ENCODE data around the gene HSD3B2. TPM values are rescaled to one million over a fixed set of nuclear protein-coding genes. Genes with fewer than 3 reads are reported as not detected.

The HSD3B2 gene
- total and polyA plus RNA-seq, 2 of the 13 experiments (the other 11 are each of a cell fraction or from before 2014, with no cell fraction given), result 0.20 TPM; not detected in 1

- POLR2A ChIA-PET, result no interaction called here
- ATAC-seq, result no peak
- WGBS (ENCODE audit: low lambda C conversion rate), result 56% methylated on average over 7 of the region's 7 CpGs
Measured at GRCh38 chr1:119470958-119471357, 56.0 kb downstream of the HSD3B2 start.

GRCh38 chr1:119471566-119471965 lies 56.6 kb downstream of the HSD3B2 start:
- no peak overlapping the region for H3K4me3 ChIP-seq (replicated peaks in 1 of 3; ENCODE audit: insufficient read depth in 1 of 3, low read depth in 2 of 3, low read length in 3 of 3)
- no peak overlapping the region for H3K27ac ChIP-seq (ENCODE audit: extremely low read length, insufficient read depth, low read length)
- H3K4me1 ChIP-seq (ENCODE audit: insufficient read depth, low read length), result peaks cover 35% of the 10 kb centered on the region
- H3K79me2 ChIP-seq (ENCODE audit: insufficient read depth, low read length), result no peaks in the 10 kb centered on the region
- no peaks in the 10 kb centered on the region for H4K20me1 ChIP-seq (ENCODE audit: insufficient read depth, low read length)
- H3K9ac ChIP-seq (ENCODE audit: insufficient read depth, low read depth, low read length), result no peak overlapping the region
- FAIRE-seq (no peak), DNase-seq (ENCODE audit: low spot score) (no peak), ATAC-seq (no peak)
- in situ Hi-C loops (cut with HindIII; ENCODE audit: extremely low pct_ligation_motif_present, low pct_unique_long_range_greater_than_20kb), result no loop called here
- H3K4me2 ChIP-seq (ENCODE audit: low read depth, low read length), result no peak overlapping the region
- no peak overlapping the region for H2AFZ ChIP-seq (ENCODE audit: low read length)
- CTCF ChIA-PET (ENCODE audit: low intra/inter-chr PET ratio, low total read pairs), result no interaction called here
- no peaks in the 10 kb centered on the region for H3K9me3 ChIP-seq (ENCODE audit: low read length)
- peaks cover 0 to 6% of the 10 kb centered on the region in 2 experiments; a peak in 1 of 5 replicates for H3K27me3 ChIP-seq (ENCODE audit: control insufficient read depth in 1 of 2, insufficient read depth in 2 of 2, low read length in 2 of 2)
- intact Hi-C loops (cut with micrococcal nuclease; ENCODE audit: unreplicated experiment), result no loop called here
- POLR2A ChIA-PET, result no interaction called here
- 50% methylated on average over 5 of the region's 5 CpGs for WGBS (ENCODE audit: low lambda C conversion rate)
- no TSS peak for BruUV-seq (replicated peaks)
- no peak for TF ChIP-seq CHD2 (IDR thresholded peaks at IDR 0.05; ENCODE audit: low read depth, low read length)
- TF ChIP-seq HNRNPH1 (optimal IDR thresholded peaks at IDR 0.05; ENCODE audit: low read depth, low read length), result no peak
- no peak for TF ChIP-seq HOXA3 (CRISPR knock-in tag; IDR thresholded peaks at IDR 0.05)
- TF ChIP-seq PHF20 (CRISPR knock-in tag; IDR thresholded peaks at IDR 0.05), result no peak
- TF ChIP-seq MYPOP (CRISPR knock-in tag; IDR thresholded peaks at IDR 0.05), result no peak
- TF ChIP-seq DMTF1 (CRISPR knock-in tag; IDR thresholded peaks at IDR 0.05), result no peak
- TF ChIP-seq BHLHE40 (IDR thresholded peaks at IDR 0.05; ENCODE audit: low read length), result no peak
- no peak for TF ChIP-seq PRPF4 (IDR thresholded peaks at IDR 0.05; ENCODE audit: low read depth, low read length, poor library complexity, severe bottlenecking)
- no peak for TF ChIP-seq ATAD3A (CRISPR knock-in tag; IDR thresholded peaks at IDR 0.05)
- no peaks in the 10 kb centered on the region for H3K36me3 ChIP-seq (replicated peaks in 1 of 2; ENCODE audit: control insufficient read depth in 1 of 2, insufficient read depth in 2 of 2, low read length in 2 of 2)

More at GRCh38 chr1:119470958-119471357, 56.0 kb downstream of the HSD3B2 start:
- Histone ChIP-seq H3K9me3 (ENCODE audit: low read length) (no peaks in the 10 kb centered on the region), H3K9ac (ENCODE audit: insufficient read depth, low read depth, low read length) (no peak overlapping the region), H2AFZ (ENCODE audit: low read length) (no peak overlapping the region), H3K36me3 (replicated peaks in 1 of 2; ENCODE audit: control insufficient read depth in 1 of 2, insufficient read depth in 2 of 2, low read length in 2 of 2) (no peaks in the 10 kb centered on the region), H3K79me2 (ENCODE audit: insufficient read depth, low read length) (no peaks in the 10 kb centered on the region), H3K27ac (ENCODE audit: extremely low read length, insufficient read depth, low read length) (no peak overlapping the region), H3K4me1 (ENCODE audit: insufficient read depth, low read length) (peaks cover 37% of the 10 kb centered on the region), H3K4me3 (replicated peaks in 1 of 3; ENCODE audit: insufficient read depth in 1 of 3, low read depth in 2 of 3, low read length in 3 of 3) (no peak overlapping the region), H4K20me1 (ENCODE audit: insufficient read depth, low read length) (no peaks in the 10 kb centered on the region), H3K4me2 (ENCODE audit: low read depth, low read length) (no peak overlapping the region), H3K27me3 (ENCODE audit: control insufficient read depth in 1 of 2, insufficient read depth in 2 of 2, low read length in 2 of 2) (peaks cover 0 to 6% of the 10 kb centered on the region in 2 experiments; a peak in 1 of 5 replicates)
- no TSS peak for BruUV-seq (replicated peaks)
- DNase-seq (ENCODE audit: low spot score) (no peak), FAIRE-seq (no peak)
- TF ChIP-seq MAFK (conservative IDR thresholded peaks at IDR 0.05 in 1 of 2, IDR thresholded peaks at IDR 0.05 in 1 of 2; ENCODE audit: low read length in 2 of 2) (no peak), SMARCE1 (IDR thresholded peaks at IDR 0.05; ENCODE audit: borderline replicate concordance) (no peak), ZMAT5 (CRISPR knock-in tag; IDR thresholded peaks at IDR 0.05; ENCODE audit: borderline replicate concordance, low read depth) (no peak)
- in situ Hi-C loops (cut with HindIII; ENCODE audit: extremely low pct_ligation_motif_present, low pct_unique_long_range_greater_than_20kb) (no loop called here), intact Hi-C loops (cut with micrococcal nuclease; ENCODE audit: unreplicated experiment) (no loop called here)
- CTCF ChIA-PET (ENCODE audit: low intra/inter-chr PET ratio, low total read pairs), result no interaction called here

Measured in HepG2 (cell line).